K562 (cell line): Measurements from ENCODE around the gene TRIM51. TPM values are rescaled to one million over a fixed set of nuclear protein-coding genes. Genes with fewer than 3 reads are reported as not detected.
"Not testable (repeated sequence)": the region's sequence is repeated elsewhere in the genome, so short reads cannot be mapped to it uniquely, and the experiment has no call there.

Experiments used
- ATAC-seq: fragments of 200-7000 bp; cut with Tn5 transposase; 3 replicates; pipeline ENCODE4 v1.9.1; 2020; ENCODE audit warnings: moderate library complexity
- BruUV-seq: library from RNA; stranded (reverse); fragments of 400-500 nt; replicated peaks from 2 replicates; lab custom pipeline; 2021; lab: Mats Ljungman, UMichigan
- CTCF ChIA-PET: fragments of 300-600 bp; formaldehyde crosslinking; extraction: SDS; loops from one replicate; lab custom pipeline; 2021; ENCODE audit warnings: low intra/inter-chr PET ratio; lab: Yijun Ruan, JAX
- POLR2A ChIA-PET: fragments of 300-600, 350-650 bp; sonication (Branson Sonifier 250); formaldehyde crosslinking; extraction: SDS; loops from one replicate; lab custom pipeline; 2021; ENCODE audit warnings: antibody characterized with exemption, inconsistent platforms; lab: Yijun Ruan, JAX
- DNase-seq, 4 experiments: peaks; one replicate each; pipeline versions ENCODE4 v3.0.0 to v3.0.0-alpha.2; 2011 to 2018; ENCODE audit warnings: low spot score in 3 of 4, mixed read lengths in 3 of 4; ENCODE audit errors: extremely low read depth in 1 of 4
- FAIRE-seq: peaks from 2 replicates; lab custom pipeline; 2011; peaks lifted over from hg19 to GRCh38; lab: Jason Lieb, UNC
- H2AFZ ChIP-seq: 2 replicates; pipeline ENCODE4 v1.6.0; 2011; ENCODE audit warnings: low read depth, low read length, control low read depth, inconsistent platforms
- H3K27ac ChIP-seq: fragments of 200-600 bp; 3 replicates; pipeline ENCODE4 v1.8.0; 2011; ENCODE audit warnings: low read depth, mild to moderate bottlenecking, control low read depth, inconsistent platforms, low read length, moderate library complexity, mixed read lengths; ENCODE audit errors: extremely low read depth
- H3K27me3 ChIP-seq, 2 experiments: fragments of 300-600 bp in 1 of 2; 2 replicates in 1 of 2; 3 replicates in 1 of 2; pipeline versions ENCODE4 v1.6.0 to v1.8.0; 2011; ENCODE audit warnings: inconsistent platforms in 2 of 2, low read length in 2 of 2, mild to moderate bottlenecking in 1 of 2, mixed read lengths in 1 of 2, moderate library complexity in 1 of 2; ENCODE audit not compliant: control insufficient read depth in 2 of 2, insufficient read depth in 2 of 2
- H3K36me3 ChIP-seq: fragments of 300-600 bp; 3 replicates; pipeline ENCODE4 v1.8.0; 2011; ENCODE audit warnings: mild to moderate bottlenecking, low read length, inconsistent platforms; ENCODE audit not compliant: control insufficient read depth, insufficient read depth
- H3K4me1 ChIP-seq, 2 experiments: fragments of 200-600 bp in 1 of 2; replicated peaks in 1 of 2; 2 replicates in 1 of 2; 3 replicates in 1 of 2; pipeline versions ENCODE4 v1.5.1 to v1.8.0; 2011; ENCODE audit warnings: inconsistent platforms in 2 of 2, low read length in 2 of 2, mild to moderate bottlenecking in 1 of 2, mixed read lengths in 1 of 2, moderate library complexity in 1 of 2; ENCODE audit not compliant: control insufficient read depth in 2 of 2, insufficient read depth in 2 of 2
- H3K4me2 ChIP-seq: 2 replicates; pipeline ENCODE4 v1.6.1; 2011; ENCODE audit warnings: low read length, control low read depth, inconsistent platforms, mixed read lengths; ENCODE audit not compliant: insufficient read depth
- H3K4me3 ChIP-seq: fragments of 200-600 bp; sonication (generic), shearing (Covaris generic); 2 replicates; pipeline ENCODE4 v1.5.1; 2016; ENCODE audit warnings: control low read depth, inconsistent platforms
- H3K79me2 ChIP-seq: fragments of 200-600 bp; 3 replicates; pipeline ENCODE4 v1.8.0; 2011; ENCODE audit warnings: low read length, inconsistent platforms; ENCODE audit not compliant: control insufficient read depth, insufficient read depth
- H3K9ac ChIP-seq, 2 experiments: 2 replicates each; pipeline versions ENCODE4 v1.6.0 to v1.6.1; 2011; ENCODE audit warnings: low read depth in 2 of 2, low read length in 2 of 2, control low read depth in 1 of 2, inconsistent platforms in 1 of 2, mild to moderate bottlenecking in 1 of 2, mixed read lengths in 1 of 2; ENCODE audit not compliant: insufficient read depth in 1 of 2
- H3K9me1 ChIP-seq: one replicate; pipeline ENCODE4 v1.6.0; 2011; ENCODE audit warnings: inconsistent platforms, mild to moderate bottlenecking, low read length, moderate library complexity; ENCODE audit not compliant: control insufficient read depth, insufficient read depth
- H3K9me3 ChIP-seq: replicated peaks from 2 replicates; pipeline ENCODE4 v1.5.1; 2011; ENCODE audit warnings: low read depth, low read length, inconsistent platforms; ENCODE audit not compliant: control insufficient read depth, insufficient read depth
- H4K20me1 ChIP-seq: replicated peaks from 2 replicates; pipeline ENCODE4 v1.6.1; 2011; ENCODE audit warnings: low read length, inconsistent platforms, mixed read lengths; ENCODE audit not compliant: control insufficient read depth, insufficient read depth
- REST ChIP-seq, 2 experiments: fragments of 450-650 bp; formaldehyde crosslinking in 1 of 2; IDR thresholded peaks; 2 replicates each; pipeline versions ENCODE4 v1.4.0 to v1.6.1; 2014 to 2020; ENCODE audit warnings: mild to moderate bottlenecking in 2 of 2, borderline replicate concordance in 1 of 2, low read depth in 1 of 2
- WGBS: fragments of 100-300 bp; shearing (Covaris generic); methylation state at CpG from one replicate; pipeline ENCODE4 v1.1.6; 2016; ENCODE audit warnings: low coverage, mixed read lengths; ENCODE audit not compliant: insufficient coverage; ENCODE audit errors: missing lambda C conversion rate; 5-methylcytosine and 5-hydroxymethylcytosine counted together
- in situ Hi-C: fragments of 300-500 bp; cut with MboI; formaldehyde crosslinking; loops from 4 replicates; pipeline ENCODE4 v1.15.0; 2018; ENCODE audit warnings: inconsistent platforms, mixed read lengths
- intact Hi-C: fragments of 100-400 bp; cut with micrococcal nuclease; formaldehyde crosslinking; loops from 2 replicates; pipeline ENCODE4 v1.14.2; 2022
- polyA plus RNA-seq, 8 experiments: library from polyadenylated mRNA; depleted of rRNA in 4 of 8; stranded (reverse) in 5 of 8; unstranded in 3 of 8; fragments of >200 nt; fragmentation: Nextera tagmentation in 2 of 8; fragmentation: Illumina TruSeq in 1 of 8; extraction: Ambion mirVana in 2 of 8; extraction: Trizol in 1 of 8; gene quantifications; 2 replicates each; pipeline versions ENCODE4 v1.2.1 to v1.2.3, GENCODE V29; 2011 to 2014; ENCODE audit warnings: inconsistent platforms in 1 of 8, missing spikeins in 1 of 8
- total RNA-seq, 7 experiments: library from RNA; depleted of rRNA in 6 of 7; stranded (reverse); fragments of >200 nt in 6 of 7; fragmentation: Illumina TruSeq in 2 of 7; extraction: Trizol in 2 of 7; gene quantifications; 2 replicates each; pipeline versions ENCODE4 v1.2.1 to v1.2.3, GENCODE V29; 2011 to 2021; ENCODE audit warnings: low replicate concordance in 1 of 7

The TRIM51 gene
- total and polyA plus RNA-seq, 9 of the 15 experiments (the other 6 are each of a cell fraction or from before 2014, with no cell fraction given), result not detected

- CTCF ChIA-PET; H3K4me3 ChIP-seq; POLR2A ChIA-PET; ATAC-seq; H2AFZ ChIP-seq; H3K9me1 ChIP-seq; TF ChIP-seq REST (IDR thresholded peaks at IDR 0.05; ENCODE audit: borderline replicate concordance): not testable (repeated sequence)
- WGBS, result 3% methylated on average over 18 of the region's 33 CpGs
- TF ChIP-seq REST (CRISPR knock-in tag; IDR thresholded peaks at IDR 0.05; ENCODE audit: low read depth), result peak; percentile 64
- TF ChIP-seq, all 486 proteins: peak for 1; not testable (repeated sequence) for 485
- H3K4me1 ChIP-seq, H4K20me1 ChIP-seq, FAIRE-seq, DNase-seq, H3K9ac ChIP-seq, intact Hi-C loops, H3K79me2 ChIP-seq, H3K36me3 ChIP-seq, in situ Hi-C loops, H3K9me3 ChIP-seq, H3K27ac ChIP-seq, H3K4me2 ChIP-seq, H3K27me3 ChIP-seq, BruUV-seq: not testable (repeated sequence)
These were observed 10.4 kb upstream of the TRIM51 start for GRCh38 chr11:55872731-55873130.

GRCh38 chr11:55873146-55873545 lies 10.0 kb upstream of the TRIM51 start:
- BruUV-seq, ATAC-seq, H3K79me2 ChIP-seq, H3K9me3 ChIP-seq, H3K4me2 ChIP-seq, CTCF ChIA-PET, intact Hi-C loops, H3K27me3 ChIP-seq, H3K36me3 ChIP-seq, in situ Hi-C loops, H3K4me1 ChIP-seq, H3K9me1 ChIP-seq, FAIRE-seq, DNase-seq, H2AFZ ChIP-seq, H3K9ac ChIP-seq, H4K20me1 ChIP-seq, H3K27ac ChIP-seq, H3K4me3 ChIP-seq, POLR2A ChIA-PET: not testable (repeated sequence)
- WGBS, result 8% methylated on average over 19 of the region's 34 CpGs
